Measurements from ENCODE around the gene MCC.
A peak's percentile ranks its signal among the peaks of the same experiment; 100 is the strongest.

The MCC gene

DNA sequence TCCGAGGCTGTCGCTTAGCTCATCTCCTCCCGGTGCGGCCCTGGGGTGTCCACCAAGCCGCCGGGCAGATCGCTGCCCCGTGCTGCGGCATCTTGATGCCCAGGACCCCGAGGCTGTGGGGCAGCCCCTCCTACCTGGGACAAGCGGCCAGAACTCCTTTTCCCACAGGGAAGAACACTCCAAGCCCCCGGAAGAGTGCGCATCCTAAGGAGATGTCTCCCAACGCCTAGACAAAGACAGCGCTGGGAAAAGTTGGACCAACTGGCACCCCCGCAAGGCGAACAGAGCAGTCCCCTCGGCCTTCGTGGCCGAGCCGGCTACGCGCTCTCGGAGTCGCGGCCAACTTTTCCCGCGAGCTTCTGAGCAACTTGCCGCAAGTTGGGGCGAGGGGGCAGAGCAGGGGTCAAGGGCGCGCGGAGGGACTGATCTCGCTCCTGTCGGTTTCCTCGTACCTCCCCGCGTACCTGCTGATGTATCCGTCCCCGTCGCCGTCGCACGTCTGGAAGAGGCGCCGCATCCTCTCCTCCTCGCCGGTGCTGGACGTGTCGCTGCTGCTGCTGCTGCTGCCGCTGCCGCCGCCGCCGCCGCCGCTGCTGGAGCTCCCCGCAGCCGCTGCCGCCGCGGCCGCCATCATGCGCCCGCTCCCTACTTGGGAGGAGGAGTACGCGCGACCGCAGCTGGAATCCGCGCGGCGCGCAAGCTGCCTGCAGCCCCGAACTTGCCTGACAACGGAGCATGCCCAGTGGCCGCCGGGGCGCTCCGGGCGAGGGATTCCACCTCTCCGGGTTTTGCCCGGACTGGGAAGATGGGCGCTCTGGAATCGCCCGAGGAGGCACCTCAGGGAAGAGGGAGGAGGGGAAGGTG, at the start of gene MCC:
TSS of gene MCC (minus strand) at position 673 of the 864 bp plus-strand sequence.
- DNase-seq (ENCODE audit: low read depth): peak; percentile 22

DNA sequence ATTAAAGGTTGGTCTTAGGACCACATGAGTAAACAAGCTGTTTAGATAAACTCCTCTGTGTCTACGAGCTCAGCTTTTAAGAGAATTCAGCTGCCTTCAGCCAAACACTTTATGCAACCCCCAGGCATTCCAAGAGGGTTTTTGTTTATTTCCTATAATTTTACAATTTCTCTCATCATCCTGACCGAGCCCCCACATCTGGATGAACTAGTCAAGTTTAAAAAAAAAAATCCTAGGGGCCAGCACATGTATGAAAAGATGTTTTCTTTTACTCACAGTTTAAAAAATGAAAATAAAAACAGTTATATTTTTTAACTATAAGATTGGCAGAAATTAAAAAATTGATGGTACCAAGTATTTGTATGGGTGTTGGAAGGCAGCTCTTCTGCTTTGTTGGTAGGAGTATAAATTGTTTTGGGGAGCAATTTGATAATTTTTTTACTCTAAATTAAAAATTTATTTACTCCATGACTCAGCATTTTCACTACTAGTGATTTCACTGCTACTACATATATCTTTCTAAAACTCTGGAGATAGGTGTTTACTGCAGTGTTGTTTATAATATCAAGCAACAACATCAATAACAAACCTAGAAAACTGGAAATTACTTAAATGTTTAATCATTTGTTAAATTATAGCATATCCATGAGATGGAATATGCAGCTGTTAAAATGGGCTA, 43.4 kb upstream of the MCC start:
- no peak for DNase-seq (ENCODE audit: low read depth)

DNA sequence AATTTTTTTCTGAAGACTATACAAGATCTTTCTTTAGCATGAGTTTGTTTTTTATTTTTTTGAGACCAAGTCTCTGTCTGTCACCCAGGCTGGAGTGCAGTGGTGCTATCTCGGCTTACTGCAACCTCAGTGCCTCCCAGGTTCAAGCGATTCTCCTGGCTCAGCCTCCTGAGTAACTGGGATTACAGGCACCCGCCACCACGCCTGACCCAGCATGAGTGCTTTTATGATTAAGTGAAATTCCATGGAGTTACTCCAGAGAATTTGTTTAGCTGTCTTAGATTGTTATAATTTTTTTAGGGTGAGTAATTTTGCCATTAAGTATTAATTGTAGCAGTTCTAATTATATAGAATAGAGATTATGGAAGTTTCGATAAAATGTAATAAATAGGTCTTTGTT, 39.5 kb upstream of the MCC start:
- DNase-seq (ENCODE audit: low read depth): no peak

DNA sequence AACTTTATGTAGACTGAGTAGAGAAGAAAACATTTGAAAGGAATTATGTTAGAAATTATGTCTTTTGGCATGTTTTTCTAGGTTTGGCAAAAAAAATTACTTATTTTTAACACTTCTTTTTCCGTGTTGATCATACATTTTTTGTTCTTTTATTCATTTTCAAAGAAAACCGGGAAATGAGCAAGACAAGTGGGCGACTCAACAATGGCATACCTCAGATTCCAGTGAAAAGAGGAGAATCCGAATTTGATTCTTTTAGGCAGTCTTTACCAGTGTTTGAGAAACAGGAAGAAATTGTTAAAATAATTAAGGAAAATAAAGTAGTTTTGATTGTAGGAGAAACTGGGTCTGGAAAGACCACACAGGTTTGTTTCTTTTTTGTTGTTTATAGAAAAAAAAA, 38.2 kb upstream of the MCC start:
- no peak for DNase-seq (ENCODE audit: low read depth)

DNA sequence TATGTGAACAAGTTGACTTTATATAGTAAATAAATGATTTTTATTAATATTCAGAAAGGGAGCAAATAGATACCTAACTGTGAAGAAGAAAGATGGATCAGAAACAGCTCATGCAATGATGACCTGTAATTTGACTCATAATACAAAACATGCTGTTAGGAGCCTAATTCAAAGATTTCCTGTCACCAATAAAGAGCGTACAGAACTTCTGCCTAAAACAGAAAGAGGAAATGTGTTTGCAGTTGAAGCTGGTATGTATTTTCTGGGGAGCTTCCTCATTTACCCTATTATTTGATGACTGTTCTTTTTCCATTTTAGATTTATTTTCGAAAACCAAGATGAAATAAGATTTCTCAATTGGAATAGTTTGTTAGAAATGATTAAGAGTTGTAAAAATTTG, 36.7 kb upstream of the MCC start:
- no peak for DNase-seq (ENCODE audit: low read depth)

DNA sequence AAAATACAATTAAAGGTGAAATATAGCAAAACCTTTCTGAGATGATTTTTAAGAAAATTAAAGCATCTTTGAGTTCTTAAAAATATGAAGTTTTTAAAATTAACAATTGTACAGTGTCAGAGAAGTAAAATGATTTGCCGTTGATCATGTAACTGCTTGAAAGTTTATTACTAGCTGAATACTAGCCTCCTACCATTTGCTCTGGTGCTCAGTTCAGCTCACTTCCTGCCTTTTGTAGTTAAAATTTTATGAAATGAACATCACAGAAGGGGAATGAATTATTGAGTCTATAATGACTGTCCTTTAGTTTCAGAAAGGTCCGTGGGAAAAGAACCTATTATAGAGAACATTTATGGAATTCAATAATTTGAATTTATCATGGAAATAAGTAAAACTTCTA, 34.9 kb upstream of the MCC start:
- no peak for DNase-seq (ENCODE audit: low read depth)

DNA sequence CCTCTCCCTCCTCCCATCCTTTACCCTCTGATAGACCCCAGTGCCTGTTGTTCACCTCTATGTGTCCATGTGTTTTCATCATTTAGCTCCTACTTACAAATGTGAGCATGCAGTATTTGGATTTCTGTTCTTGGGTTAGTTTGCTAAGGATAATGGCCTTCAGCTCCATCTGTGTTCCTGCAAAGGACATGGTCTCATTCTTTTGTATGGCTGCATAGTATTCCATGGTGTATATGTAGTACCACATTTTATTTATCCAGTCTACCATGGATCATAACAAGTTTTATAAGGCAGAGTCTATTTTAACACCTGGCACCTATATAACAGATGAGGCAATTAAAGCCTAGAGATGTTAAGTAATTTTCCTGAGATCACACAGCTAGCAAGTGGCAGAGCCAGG, 32.6 kb upstream of the MCC start:
- no peak for DNase-seq (ENCODE audit: low read depth)

DNA sequence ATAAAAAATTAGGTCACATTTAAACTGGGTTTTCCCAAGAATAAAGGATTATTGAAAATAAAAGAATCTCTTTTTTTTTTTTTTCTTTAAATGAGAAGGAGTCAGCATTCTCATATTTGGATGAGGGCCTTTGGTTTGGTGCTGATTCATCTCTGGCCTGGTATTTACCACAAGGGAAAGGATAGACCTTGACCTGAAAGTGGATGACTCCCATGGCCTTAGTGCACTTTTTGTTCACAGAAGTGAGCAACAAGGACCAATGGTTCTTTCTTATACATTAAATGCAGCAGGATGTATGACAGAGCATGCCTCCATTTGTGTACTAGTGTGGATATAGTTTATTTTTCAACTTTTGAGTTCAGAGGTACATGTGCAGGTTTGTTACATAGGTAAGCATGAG, 32.2 kb upstream of the MCC start:
- no peak for DNase-seq (ENCODE audit: low read depth)

DNA sequence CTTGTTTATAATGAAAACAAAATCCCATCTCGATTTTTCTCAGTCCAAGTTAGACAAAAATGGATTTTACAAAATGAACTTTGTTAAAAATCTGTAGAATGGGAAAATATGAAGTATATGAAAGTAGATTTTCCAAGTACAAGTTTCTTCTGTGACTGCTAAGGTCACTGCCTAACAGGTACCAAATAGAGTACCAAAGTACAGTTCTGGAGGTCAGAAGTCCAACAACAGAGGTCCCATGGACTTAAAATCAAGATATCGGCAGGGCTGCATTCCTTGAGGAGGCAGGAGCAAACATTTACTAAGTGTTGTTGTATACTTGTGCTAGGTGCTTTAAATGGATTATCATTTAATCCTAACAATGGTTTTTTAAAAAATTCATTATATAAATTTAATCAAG, 31.2 kb upstream of the MCC start:
- no peak for DNase-seq (ENCODE audit: low read depth)

DNA sequence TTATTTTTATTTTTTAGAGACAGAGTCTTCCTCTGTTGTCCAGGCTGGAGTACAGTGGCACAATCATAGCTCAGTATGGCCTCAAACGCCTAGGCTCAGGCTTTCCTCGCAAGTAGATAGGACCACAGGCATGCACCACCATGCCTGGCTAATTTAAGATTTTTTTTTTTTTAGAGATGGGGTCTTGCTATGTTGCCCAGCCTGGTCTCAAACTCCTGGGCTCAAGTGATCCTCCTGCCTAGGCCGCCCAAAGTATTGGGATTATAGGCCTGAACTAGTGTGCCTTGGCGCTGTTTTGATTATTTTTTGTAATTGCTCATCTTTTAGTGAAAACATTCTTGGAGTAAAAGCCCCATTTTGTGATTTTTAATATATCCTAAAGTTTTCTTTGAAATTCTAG, 30.6 kb upstream of the MCC start:
- no peak for DNase-seq (ENCODE audit: low read depth)

DNA sequence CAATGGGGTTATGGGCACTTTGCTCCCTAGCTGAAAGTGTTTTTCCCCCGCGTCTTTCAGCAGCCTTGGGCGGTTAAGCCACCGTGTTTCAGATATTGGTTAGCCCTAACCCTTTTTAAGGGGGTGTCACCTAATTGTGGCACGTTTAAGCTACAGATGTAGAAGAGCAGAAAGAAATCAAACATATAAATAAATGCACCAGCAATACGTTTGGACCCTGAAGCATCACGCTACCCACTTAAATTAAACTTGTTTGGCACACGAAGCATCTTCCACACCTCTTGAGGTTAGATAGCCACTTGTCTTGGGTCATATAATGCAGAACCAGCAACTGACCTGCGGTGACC, 26.0 kb upstream of the MCC start:
- DNase-seq (ENCODE audit: low read depth): no peak

DNA sequence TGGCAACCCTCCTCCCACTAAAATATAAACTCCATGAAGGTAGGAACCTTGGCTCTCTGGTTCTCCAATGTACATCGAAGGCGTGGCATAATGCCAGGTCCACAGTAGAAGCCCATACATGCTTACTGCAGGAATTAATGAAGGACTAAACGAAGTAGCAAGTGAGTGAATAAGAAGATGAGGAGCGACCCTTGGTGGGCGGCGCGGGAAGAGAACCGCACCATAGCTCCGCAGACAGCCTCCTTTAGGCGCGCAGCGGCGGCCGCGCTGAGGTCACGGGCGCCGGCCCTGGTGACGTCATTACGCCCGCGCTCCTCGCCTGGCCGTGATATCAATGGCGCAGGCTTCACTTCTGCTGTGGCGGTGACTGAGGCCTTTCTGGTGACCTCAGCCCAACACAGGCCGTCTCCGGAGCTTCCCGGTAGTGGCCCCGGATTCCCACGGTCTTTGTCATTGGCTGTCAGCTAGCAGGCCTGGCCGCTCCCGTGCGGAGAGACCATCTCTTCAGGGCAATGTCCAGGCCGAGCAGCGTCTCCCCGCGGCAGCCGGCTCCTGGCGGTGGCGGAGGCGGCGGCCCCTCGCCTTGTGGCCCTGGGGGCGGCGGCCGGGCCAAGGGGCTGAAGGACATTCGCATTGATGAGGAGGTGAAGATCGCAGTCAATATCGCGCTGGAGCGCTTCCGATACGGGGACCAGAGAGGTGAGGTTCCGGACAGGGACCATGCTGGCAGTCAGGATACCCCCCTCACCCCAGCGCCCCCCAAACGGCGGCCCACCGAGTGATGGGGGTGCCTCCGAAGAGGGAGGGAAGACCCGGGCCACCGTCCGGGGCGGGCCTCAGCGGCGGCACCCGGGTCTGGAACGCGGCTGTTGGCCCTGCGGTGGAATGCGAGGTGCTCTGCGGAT, 25.4 kb upstream of the MCC start, which contains the start of gene YTHDC2:
TSS of gene YTHDC2 (plus strand) at position 311 of the 905 bp plus-strand sequence. CDS start at position 513, 202 bp downstream.
- DNase-seq (ENCODE audit: low read depth): peak; percentile 29

DNA sequence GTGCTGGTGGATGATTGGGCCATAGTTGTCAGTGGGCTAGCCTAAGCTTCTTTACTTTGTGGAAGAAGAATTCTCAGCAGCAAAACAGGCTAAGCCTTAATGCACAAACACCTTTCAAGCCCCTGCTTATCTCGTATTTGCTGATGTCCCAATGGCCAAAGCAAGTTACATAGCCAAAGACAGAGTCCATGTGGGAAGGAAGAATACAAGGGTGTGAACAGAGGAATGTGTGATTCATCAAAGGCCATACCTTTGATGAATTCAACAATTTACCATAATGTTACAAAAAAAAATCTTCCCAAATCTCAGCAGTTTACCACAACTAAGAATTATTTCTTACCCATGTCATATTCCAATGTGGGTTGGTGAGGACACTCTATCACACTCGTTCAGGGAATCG, 24.1 kb upstream of the MCC start:
- DNase-seq (ENCODE audit: low read depth): no peak

DNA sequence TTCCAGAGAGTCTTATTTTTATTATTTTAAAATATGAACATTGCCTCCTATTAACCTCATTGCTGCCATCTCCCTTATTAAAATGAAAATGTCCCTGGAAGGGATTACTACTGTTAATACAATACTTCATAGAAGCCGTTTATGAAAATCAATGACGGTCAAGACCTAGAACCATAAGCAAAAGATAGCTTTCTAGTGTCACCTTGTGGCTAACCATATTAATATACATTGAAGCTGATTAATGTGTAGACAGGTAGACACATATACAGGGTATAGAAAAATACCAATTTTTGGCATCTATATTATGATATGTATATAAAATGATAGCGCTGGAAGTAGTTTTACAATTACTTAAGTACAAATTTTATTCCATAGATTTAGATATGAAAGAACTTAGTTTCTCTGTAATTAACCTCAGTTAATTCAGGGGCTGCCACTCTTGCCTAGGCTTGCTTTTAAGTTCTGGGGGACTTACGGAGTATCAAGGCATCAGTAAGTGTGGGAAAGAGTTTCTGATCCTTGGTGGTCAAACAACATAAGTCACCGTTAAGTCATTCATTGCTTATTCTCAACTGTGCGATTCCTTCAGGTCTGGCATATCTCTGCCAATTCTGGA, 22.7 kb upstream of the MCC start:
- DNase-seq (ENCODE audit: low read depth): no peak

DNA sequence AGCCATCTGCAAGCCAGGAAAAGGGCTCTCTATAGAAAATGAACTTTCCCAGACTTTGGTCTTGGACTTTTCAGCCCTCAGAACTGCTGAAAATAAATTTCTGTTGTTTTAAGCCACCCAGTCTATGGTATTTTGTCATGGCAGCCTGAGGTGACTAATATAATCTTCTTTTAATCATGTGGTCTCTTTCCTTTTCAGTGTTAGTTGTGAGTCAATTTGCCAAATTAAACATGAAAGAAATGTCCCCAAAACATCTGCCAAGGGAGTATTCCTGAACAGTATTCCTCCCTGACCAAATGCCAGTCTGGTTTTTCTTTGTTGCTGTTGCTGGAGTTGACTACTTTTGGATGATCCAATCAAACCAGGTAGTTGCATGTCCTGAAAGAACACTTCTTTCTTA, 20.5 kb upstream of the MCC start:
- DNase-seq (ENCODE audit: low read depth): no peak

DNA sequence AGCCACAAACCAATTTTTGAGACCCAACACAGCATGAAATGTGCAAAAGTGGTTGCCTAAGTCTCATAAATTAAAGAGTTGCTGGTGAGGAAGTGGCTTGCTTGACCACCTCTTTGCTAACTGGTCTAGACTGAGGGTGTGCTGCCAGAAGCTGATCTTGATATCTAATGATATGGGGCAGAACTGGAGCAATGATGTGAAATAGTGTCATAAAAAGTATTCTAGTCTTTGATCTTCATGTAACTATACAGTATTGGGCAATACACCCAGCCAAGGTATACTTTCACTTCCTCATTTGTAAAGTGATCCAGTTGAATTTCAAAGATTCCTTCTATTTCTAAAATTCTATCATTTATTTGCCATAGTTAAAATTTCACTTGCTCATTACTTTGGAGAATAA, 19.3 kb upstream of the MCC start:
- no peak for DNase-seq (ENCODE audit: low read depth)

DNA sequence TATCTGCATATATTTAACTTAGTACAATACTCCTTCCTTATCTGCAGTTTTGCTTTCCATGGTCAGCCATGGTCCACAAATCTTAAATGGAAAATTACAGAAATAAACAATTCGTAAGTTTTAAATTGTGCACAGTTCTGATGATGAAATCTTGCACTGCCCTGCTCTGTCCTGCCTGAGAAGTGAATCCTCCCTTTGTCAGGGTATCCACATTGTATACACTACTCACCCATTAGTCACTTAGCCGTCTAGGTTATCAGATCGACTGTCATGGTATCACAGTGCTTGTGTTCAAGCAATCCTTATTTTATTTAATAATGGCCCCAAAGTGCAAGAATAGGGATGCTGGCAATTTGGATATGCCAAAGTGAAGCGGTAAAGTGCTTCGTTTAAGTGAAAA, 16.9 kb upstream of the MCC start:
- DNase-seq (ENCODE audit: low read depth): no peak

DNA sequence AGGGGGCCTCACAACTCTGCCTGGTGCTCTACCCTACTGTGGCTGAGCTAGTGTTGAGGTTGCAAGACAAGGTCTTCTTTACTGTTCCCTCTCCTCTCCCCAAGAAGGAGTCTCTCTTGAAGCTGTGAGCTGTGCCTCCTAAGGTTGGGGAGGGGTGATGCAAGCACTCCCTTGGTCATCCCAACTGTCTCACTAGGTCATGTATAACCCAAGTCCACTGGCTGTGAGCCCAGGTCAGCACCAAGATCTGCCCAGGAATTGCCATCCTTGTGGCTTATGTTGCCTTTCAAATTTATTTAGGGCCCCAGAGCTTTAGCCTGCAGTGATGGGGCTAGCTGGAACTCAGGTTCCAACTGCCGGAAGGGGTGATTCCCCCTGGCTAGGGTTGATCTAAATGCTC, 14.9 kb upstream of the MCC start:
- no peak for DNase-seq (ENCODE audit: low read depth)

DNA sequence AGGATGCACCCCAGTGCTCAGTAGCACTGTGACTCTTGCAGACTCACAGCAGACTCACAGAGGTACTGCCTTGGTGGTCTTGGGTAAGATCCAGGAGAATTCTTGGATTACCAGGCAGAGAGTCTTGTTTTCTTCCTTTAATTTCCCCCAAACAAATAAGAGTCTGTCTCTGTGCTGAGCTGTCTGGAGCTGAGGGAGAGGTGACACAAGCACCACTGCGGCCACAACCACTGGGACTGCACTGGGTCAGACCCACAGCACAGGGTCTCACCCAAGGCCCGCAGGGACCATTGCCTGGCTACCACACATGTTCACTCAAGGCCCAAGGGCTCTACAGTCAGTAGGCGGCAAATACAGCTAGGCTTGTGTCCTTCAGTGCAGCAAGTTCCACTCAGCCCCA, 13.8 kb upstream of the MCC start:
- no peak for DNase-seq (ENCODE audit: low read depth)

DNA sequence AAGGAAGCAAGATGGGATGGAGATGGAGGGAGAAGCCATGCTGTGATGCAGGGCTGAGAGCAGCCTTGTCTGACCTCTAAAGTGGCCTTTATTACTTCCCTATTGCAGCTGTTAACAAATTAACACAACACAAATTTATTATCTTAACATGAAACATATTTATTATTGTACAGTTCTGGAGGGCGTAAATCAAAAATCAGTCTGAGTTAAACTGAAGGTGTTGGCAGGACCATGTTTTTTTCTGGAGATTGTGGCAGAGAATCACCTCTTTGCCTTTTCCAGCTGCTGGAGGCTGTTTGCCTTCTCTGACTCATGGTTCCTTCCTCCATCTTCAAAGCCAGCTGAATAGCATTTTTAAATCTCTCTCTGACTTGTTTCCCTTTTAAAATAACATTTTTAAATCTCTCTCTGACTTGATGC, 7.2 kb upstream of the MCC start:
- no peak for DNase-seq (ENCODE audit: low read depth)

DNA sequence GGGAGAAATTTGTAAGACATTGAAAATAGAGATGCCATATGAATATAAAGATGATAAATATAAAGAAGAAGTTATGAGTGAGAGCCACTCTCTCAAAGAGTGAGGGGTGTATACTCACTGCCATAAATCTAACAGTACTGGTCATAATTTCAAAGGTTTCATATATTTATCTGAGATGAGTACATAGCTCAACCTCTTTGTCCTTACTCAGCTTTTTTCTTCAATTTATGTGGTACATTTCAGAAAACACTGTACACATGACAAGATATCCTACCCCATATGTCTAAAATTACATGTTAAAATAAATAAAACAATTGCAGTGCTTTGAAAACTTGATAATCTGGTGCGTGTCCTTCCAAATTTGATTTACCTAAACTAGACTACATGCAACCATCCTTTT, 5.2 kb upstream of the MCC start:
- DNase-seq (ENCODE audit: low read depth): no peak

DNA sequence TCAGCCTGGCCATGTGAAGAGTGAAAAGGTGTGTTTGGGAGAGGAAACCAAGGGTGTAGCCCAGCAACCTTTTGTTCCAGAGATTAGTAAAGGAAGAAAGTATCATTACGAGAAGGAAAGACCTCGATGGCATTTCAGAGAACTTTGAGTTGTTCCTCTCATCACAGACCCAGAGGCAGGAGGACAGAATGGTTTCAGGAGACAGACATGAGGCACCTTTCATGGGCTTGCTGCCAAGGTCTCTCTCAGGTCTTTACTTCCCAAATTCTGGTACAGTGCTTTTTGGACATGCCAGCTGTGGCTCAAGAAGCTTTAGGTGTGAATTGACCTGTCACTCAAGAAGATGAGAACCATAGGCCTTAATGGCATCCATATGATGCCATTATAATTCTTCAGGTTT, 2.8 kb upstream of the MCC start:
- no peak for DNase-seq (ENCODE audit: low read depth)

Data from HS-27A (cell line).